ENCODE measurements around the gene A4GALT. TPM values are rescaled to one million over a fixed set of nuclear protein-coding genes. Genes with fewer than 3 reads are reported as not detected.

The A4GALT gene
- total and polyA plus RNA-seq, 10 of the 15 experiments (the other 5 are each of a cell fraction or from before 2014, with no cell fraction given): 0.04 to 3.9 (median 2.3) TPM; not detected in 1

- TF ChIP-seq TCF3 (IDR thresholded peaks at IDR 0.05; ENCODE audit: borderline replicate concordance, insufficient read depth, low read depth, low read length) (no peak), IRF5 (IDR thresholded peaks at IDR 0.05; ENCODE audit: borderline replicate concordance) (no peak)
Observed at GRCh38 chr22:42651134-42651533, 69.5 kb downstream of the A4GALT start (continued).

- Histone ChIP-seq H4K20me1 (ENCODE audit: control insufficient read depth, insufficient read depth) (no peaks in the 10 kb centered on the region), H3K27me3 (replicated peaks in 1 of 2; ENCODE audit: control insufficient read depth in 2 of 2, insufficient read depth in 2 of 2, low read length in 1 of 2) (no peaks in the 10 kb centered on the region), H3K36me3 (ENCODE audit: control insufficient read depth in 2 of 2, insufficient read depth in 2 of 2, low read length in 1 of 2) (no peaks in the 10 kb centered on the region), H3K4me2 (ENCODE audit: control insufficient read depth, insufficient read depth) (peak within 1 kb of the TSS; percentile 98), H3K4me1 (ENCODE audit: control insufficient read depth, insufficient read depth, low read length) (peaks cover 25% of the 10 kb centered on the region), H2AFZ (ENCODE audit: control insufficient read depth, low read depth, low read length) (peak within 1 kb of the TSS; percentile 87), H3K9me3 (replicated peaks; ENCODE audit: control insufficient read depth, insufficient read depth, low read length) (no peaks in the 10 kb centered on the region), H3K27ac (ENCODE audit: control insufficient read depth, insufficient read depth) (peak within 1 kb of the TSS; percentile 85), H3K79me2 (ENCODE audit: control insufficient read depth, insufficient read depth, low read length) (peaks cover 43% of the 10 kb centered on the region), H3K9ac (ENCODE audit: control insufficient read depth, insufficient read depth, low read length) (peak within 1 kb of the TSS; percentile 89), H3K4me3 (peak within 1 kb of the TSS; percentile 100)
- DNase-seq (ENCODE audit: low read depth, low spot score): no peak
- ChIA-PET SMC1A (ENCODE audit: uncharacterized antibody, unreplicated experiment) (no interaction called here), CTCF (interaction anchor here (0.6 to 1.3 kb wide), 6 partner anchors 10 to 276 kb away, joined by 3 to 5 read pairs (median 4); no protein-coding TSS in a partner anchor), POLR2A (interaction anchor here (0.6 to 1.8 kb wide), 7 partner anchors 9 to 283 kb away, joined by 3 to 6 read pairs (median 4); partner anchors contain the start of gene POLDIP3), RAD21 (ENCODE audit: unreplicated experiment) (interaction anchor here (0.6 to 1.3 kb wide), 3 partner anchors 34 to 170 kb away, joined by 3 to 4 read pairs (median 4); no protein-coding TSS in a partner anchor)
- FAIRE-seq: no peak
- ATAC-seq: peak; percentile 79
- BruUV-seq (replicated peaks): TSS peak; percentile 99
- in situ Hi-C loops (cut with MboI) (loop anchor here (25.0 kb wide), 1 partner anchor 1388 kb away; no protein-coding TSS in a partner anchor), intact Hi-C loops (cut with micrococcal nuclease; ENCODE audit: unreplicated experiment) (loop anchor here (2.0 kb wide), 1 partner anchor 35 kb away; the partner anchor contains the start of gene POLDIP3)
- 14% methylated on average over 25 of the region's 81 CpGs for WGBS (ENCODE audit: insufficient coverage, insufficient replicate concordance, low lambda C conversion rate, missing lambda C conversion rate)
- TF ChIP-seq E2F8 (IDR thresholded peaks at IDR 0.05; ENCODE audit: low read depth, partially characterized antibody) (no peak), STAT3 (IDR thresholded peaks at IDR 0.05; ENCODE audit: low read depth, low read length) (no peak), POLR2A (IDR thresholded peaks at IDR 0.05; ENCODE audit: low read depth, low read length) (peak; percentile 82), KAT2A (conservative IDR thresholded peaks at IDR 0.05; ENCODE audit: control insufficient read depth, low read depth, low read length) (no peak), SMAD1 (IDR thresholded peaks at IDR 0.05; ENCODE audit: low read depth, partially characterized antibody) (no peak), E2F4 (IDR thresholded peaks at IDR 0.05; ENCODE audit: low read depth, low read length) (no peak), STAT1 (conservative IDR thresholded peaks at IDR 0.05) (no peak), NFXL1 (IDR thresholded peaks at IDR 0.05; ENCODE audit: borderline replicate concordance) (peak; percentile 87), NFYB (IDR thresholded peaks at IDR 0.05; ENCODE audit: insufficient read depth, low read depth, low read length) (no peak), NRF1 (conservative IDR thresholded peaks at IDR 0.05; ENCODE audit: low read depth, low read length) (no peak), RB1 (IDR thresholded peaks at IDR 0.05; ENCODE audit: borderline replicate concordance) (peak; percentile 24; the same call in 1 of the 2 replicates), MLLT1 (IDR thresholded peaks at IDR 0.05) (0 out of 2 replicates have a peak, but pooled peaks have one; percentile 53)
Observed at GRCh38 chr22:42649246-42650099, 71.2 kb downstream of the A4GALT start, which contains the start of gene CYB5R3. Gene CYB5R3 (minus strand): TSS chr22:42649392. CDS start chr22:42649315, 77 bp downstream.
